Gastroesophageal sphincter (tissue), 4 donors: ENCODE data around the gene CENPO. TPM values are rescaled to one million over a fixed set of nuclear protein-coding genes. Genes with fewer than 3 reads are reported as not detected.

Experiments
- ATAC-seq: fragments of 150-250 bp; one replicate; pipeline ENCODE4 v1.9.1; 2016; ENCODE audit warnings: mild to moderate bottlenecking, moderate library complexity
- H3K27ac ChIP-seq, 4 donors: fragments of 200-600 bp; sonication (generic) in 3 of 4; 1 replicate in 3 of 4; 2 replicates in 1 of 4; pipeline ENCODE4 v1.5.1; 2016 to 2019
- H3K27me3 ChIP-seq: fragments of 200-600 bp; sonication (generic); one replicate; pipeline ENCODE4 v1.5.1; 2019
- H3K36me3 ChIP-seq, 2 donors: fragments of 200-600 bp; sonication (generic); one replicate each; pipeline ENCODE4 v1.5.1; 2019; ENCODE audit warnings: control low read depth in 1 of 2
- H3K4me1 ChIP-seq, 3 donors: fragments of 200-600 bp; sonication (generic); 1 replicate in 2 of 3; 2 replicates in 1 of 3; pipeline ENCODE4 v1.5.1; 2016 to 2019; ENCODE audit warnings: control low read depth in 2 of 3
- H3K4me3 ChIP-seq, 2 donors: fragments of 200-600 bp; sonication (generic); one replicate each; pipeline ENCODE4 v1.5.1; 2019; ENCODE audit warnings: mild to moderate bottlenecking in 1 of 2, moderate library complexity in 1 of 2
- H3K9me3 ChIP-seq, 3 donors: fragments of 200-600 bp; sonication (generic); one replicate each; pipeline ENCODE4 v1.5.1; 2017 to 2019; ENCODE audit warnings: control low read depth in 2 of 3
- EP300 ChIP-seq: sonication (generic); formaldehyde crosslinking; IDR thresholded peaks from one replicate; pipeline ENCODE4 v1.6.1; 2017; ENCODE audit warnings: antibody characterized with exemption, mild to moderate bottlenecking
- POLR2A ChIP-seq, 2 donors: fragments of 450-650 bp; IDR thresholded peaks; one replicate each; pipeline ENCODE4 v1.6.1; 2017; ENCODE audit warnings: antibody characterized with exemption in 2 of 2, mild to moderate bottlenecking in 2 of 2, moderate library complexity in 1 of 2
- POLR2AphosphoS5 ChIP-seq: sonication (generic); formaldehyde crosslinking; IDR thresholded peaks from one replicate; pipeline ENCODE4 v1.6.1; 2017; ENCODE audit warnings: antibody characterized with exemption
- WGBS, 2 donors: methylation state at CpG; one replicate each; pipeline ENCODE4 v1.1.5; 2018; ENCODE audit warnings: low coverage in 1 of 2; 5-methylcytosine and 5-hydroxymethylcytosine counted together
- total RNA-seq, 4 donors: library from RNA; depleted of rRNA; stranded (reverse); fragments of >200 nt; gene quantifications; one replicate each; pipeline ENCODE4 v1.1.0, GENCODE V29; 2016
- TF ChIP-seq, protein P1 (sequence below), 4 experiments: fragments of 200-600 bp in 2 of 4; fragments of 450-650 bp in 2 of 4; sonication (generic) in 1 of 4; IDR thresholded peaks; one replicate each; pipeline ENCODE4 v1.5.1; 2017 to 2019; ENCODE audit warnings: antibody characterized with exemption in 4 of 4, mild to moderate bottlenecking in 2 of 4, moderate library complexity in 2 of 4

Gene CENPO
- total RNA-seq, 4 donors from 2014 or later, result 0.31 to 3.8 (median 2.8) TPM

DNA sequence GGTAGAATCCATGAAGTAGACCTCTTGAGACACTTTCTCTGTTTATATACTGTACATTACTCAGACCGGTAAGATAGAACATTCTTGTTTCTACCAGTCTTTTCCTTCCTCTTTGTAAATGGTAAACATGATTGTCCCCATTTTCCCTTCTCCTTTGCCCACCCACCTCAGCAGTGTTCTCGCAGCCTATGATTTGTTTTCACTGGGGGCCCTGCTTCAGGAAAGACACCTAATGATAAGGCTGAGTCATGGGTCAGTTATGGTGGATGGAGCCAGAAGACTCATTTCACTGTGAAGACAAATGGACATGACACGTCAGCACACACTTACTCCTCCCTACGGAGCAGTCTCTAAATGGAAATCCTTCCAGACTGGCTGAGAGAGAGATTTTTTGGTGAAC lies 23.7 kb downstream of the CENPO start:
- Histone ChIP-seq H3K27me3 (no peaks in the 10 kb centered on the region), H3K27ac (no peak overlapping the region), H3K9me3 (no peaks in the 10 kb centered on the region), H3K4me3 (no peak overlapping the region), H3K4me1 (no peaks in the 10 kb centered on the region), H3K36me3 (peaks cover 0 to 51% of the 10 kb centered on the region in 2 donors)
- peak; percentile 69 for ATAC-seq
- 19 to 20% methylated on average over 1 to 4 of the region's 4 CpGs for WGBS, 2 donors
- TF ChIP-seq EP300, result no peak
- TF ChIP-seq, protein P1, sequence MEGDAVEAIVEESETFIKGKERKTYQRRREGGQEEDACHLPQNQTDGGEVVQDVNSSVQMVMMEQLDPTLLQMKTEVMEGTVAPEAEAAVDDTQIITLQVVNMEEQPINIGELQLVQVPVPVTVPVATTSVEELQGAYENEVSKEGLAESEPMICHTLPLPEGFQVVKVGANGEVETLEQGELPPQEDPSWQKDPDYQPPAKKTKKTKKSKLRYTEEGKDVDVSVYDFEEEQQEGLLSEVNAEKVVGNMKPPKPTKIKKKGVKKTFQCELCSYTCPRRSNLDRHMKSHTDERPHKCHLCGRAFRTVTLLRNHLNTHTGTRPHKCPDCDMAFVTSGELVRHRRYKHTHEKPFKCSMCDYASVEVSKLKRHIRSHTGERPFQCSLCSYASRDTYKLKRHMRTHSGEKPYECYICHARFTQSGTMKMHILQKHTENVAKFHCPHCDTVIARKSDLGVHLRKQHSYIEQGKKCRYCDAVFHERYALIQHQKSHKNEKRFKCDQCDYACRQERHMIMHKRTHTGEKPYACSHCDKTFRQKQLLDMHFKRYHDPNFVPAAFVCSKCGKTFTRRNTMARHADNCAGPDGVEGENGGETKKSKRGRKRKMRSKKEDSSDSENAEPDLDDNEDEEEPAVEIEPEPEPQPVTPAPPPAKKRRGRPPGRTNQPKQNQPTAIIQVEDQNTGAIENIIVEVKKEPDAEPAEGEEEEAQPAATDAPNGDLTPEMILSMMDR (IDR thresholded peaks at IDR 0.05), result no peak
- no peak for TF ChIP-seq POLR2AphosphoS5
- TF ChIP-seq POLR2A (IDR thresholded peaks at IDR 0.05), result no peak

DNA sequence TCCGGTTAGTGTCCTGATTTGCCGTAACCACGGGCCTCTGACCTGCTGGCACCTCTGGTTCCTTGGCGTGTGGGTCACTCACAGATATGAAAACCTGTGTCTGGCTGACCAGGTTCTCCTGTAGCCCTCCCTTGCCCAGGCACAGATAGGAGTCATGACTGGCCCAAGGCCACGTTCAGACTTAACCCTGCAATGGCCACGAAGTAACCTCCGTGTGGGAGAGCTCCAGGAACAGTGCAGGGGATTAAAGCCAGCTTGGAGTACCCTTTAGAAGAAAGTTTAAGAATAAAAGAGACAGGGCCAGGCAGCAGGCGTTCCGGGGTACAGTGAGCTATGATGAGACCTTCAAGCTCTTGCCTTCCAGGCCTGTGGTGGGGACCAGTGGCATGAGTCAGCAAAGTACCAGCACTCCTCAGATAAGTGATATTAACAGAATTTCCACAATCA lies 25.5 kb downstream of the CENPO start:
- Histone ChIP-seq H3K36me3 (peaks cover 0 to 67% of the 10 kb centered on the region in 2 donors), H3K27me3 (no peaks in the 10 kb centered on the region), H3K4me1 (no peaks in the 10 kb centered on the region), H3K27ac (no peak overlapping the region), H3K4me3 (no peak overlapping the region), H3K9me3 (no peaks in the 10 kb centered on the region)
- no peak for TF ChIP-seq POLR2AphosphoS5
- WGBS, 2 donors, result 67% methylated on average over 6 of the region's 9 CpGs; no CpG with 5 or more reads in 1 of the 2 donors
- ATAC-seq, result no peak

DNA sequence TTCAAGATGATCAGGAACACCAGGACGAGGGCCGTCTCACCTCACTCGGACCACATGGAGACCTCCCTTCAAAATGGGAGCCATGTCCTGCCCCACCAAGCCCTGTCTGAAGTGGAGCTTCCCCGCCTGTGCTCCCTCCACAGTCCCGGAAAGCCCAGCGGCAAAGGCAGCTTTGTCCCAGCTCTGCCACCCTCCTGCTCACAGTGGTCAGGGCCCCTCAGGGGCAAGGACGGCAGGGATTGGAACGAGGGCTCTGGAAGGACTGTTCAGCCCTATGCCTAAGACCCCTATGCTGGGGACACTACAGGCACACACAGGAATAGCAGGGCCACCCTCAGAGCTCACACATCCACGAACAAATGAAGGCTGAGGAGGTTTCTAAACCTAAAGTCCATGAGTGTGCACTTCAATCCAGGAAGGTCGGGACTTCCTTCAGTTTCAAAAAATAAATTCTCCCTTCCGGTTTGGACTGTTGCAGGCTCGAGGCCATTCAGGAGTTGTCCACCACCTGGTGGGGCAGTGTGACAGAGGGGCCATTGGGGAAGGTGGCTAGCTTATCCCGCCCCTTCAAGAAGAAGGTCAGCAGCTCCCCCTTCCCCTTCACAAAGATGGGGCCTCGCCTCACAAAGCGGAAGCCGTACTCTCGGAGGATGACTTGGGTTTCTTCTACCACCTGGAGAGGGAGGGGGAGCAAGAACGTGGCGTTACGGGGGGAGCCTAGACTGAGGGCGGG lies 26.4 kb downstream of the CENPO start:
- Histone ChIP-seq H3K27ac (no peak overlapping the region), H3K4me1 (no peaks in the 10 kb centered on the region), H3K9me3 (no peaks in the 10 kb centered on the region), H3K4me3 (no peak overlapping the region), H3K27me3 (no peaks in the 10 kb centered on the region), H3K36me3 (peaks cover 0 to 73% of the 10 kb centered on the region in 2 donors)
- no peak for TF ChIP-seq POLR2AphosphoS5
- no peak for TF ChIP-seq POLR2A (IDR thresholded peaks at IDR 0.05)
- TF ChIP-seq, protein P1 (IDR thresholded peaks at IDR 0.05), result no peak
- TF ChIP-seq EP300, result no peak
- WGBS, 2 donors, result 72 to 75% methylated on average over 3 to 5 of the region's 21 CpGs
- no peak for ATAC-seq

DNA sequence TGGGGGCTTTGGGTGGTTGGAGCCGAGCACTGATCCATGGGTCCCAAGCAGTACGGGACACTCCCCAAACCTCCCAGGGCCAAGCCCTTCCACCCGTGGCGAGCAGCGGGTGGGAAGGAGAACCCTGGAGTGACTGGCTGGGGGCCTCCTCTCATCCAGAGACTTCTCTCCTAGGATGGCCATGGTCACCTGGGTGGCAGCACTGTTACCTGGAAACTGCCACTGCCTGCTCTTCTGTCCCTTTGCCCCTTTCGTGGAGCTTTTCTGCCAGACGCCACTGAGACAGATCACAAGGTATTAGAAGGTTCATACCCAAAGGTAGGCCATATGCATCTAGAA lies 26.9 kb downstream of the CENPO start:
- ATAC-seq, result no peak
- no peak overlapping the region for H3K4me3 ChIP-seq
- no peak for TF ChIP-seq POLR2AphosphoS5
- TF ChIP-seq EP300, result no peak
- no peak for TF ChIP-seq POLR2A (IDR thresholded peaks at IDR 0.05)
- TF ChIP-seq, protein P1 (IDR thresholded peaks at IDR 0.05), result no peak
- H3K27ac ChIP-seq, result no peak overlapping the region
- no peaks in the 10 kb centered on the region for H3K4me1 ChIP-seq
- no peaks in the 10 kb centered on the region for H3K9me3 ChIP-seq
- H3K27me3 ChIP-seq, result no peaks in the 10 kb centered on the region
- H3K36me3 ChIP-seq, result peaks cover 0 to 73% of the 10 kb centered on the region in 2 donors
- 50 to 100% methylated on average over 1 to 2 of the region's 7 CpGs for WGBS, 2 donors

DNA sequence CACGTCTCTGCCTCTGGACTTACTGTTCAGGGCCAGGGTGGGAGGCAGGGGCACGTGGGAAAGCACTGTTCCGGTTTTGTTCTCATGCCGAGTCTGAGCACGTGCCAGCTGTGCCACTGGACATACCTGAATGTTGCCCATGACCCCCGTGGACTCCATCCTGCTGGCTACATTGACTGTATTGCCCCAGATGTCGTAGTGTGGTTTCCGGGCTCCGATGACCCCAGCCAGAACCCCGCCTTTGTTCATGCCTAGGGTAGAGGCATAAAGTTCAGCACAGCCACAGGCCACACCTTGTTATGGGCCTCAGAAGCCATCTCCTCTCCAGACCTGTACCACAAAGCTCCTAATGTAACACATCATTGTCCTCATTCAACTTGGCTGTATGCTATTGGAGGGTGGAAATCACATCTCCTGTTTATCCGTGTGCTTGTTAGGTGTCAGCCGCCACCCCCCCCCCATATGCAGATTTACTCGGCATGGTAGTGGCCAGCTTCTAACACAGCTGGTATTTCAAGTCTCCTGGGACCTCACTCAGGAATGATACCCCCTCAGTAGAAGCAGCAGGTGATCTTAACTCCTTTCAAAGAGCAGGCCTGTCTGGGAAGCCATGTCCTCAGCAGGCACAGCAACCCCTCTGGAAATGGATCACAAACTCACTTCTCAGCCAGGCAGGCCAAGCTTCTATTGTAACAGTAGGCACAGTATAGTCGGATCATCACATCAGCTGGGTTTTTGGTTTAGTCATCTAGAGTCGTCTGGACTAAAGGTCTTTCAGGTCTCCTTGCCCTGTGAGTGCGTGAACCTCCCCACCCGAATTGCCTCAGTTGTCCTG lies 27.6 kb downstream of the CENPO start:
- Histone ChIP-seq H3K4me1 (no peaks in the 10 kb centered on the region), H3K4me3 (no peak overlapping the region), H3K27ac (no peak overlapping the region), H3K36me3 (peaks cover 0 to 68% of the 10 kb centered on the region in 2 donors), H3K27me3 (no peaks in the 10 kb centered on the region), H3K9me3 (no peaks in the 10 kb centered on the region)
- 92 to 100% methylated on average over 1 to 2 of the region's 17 CpGs for WGBS, 2 donors
- TF ChIP-seq POLR2AphosphoS5 (no peak), POLR2A (IDR thresholded peaks at IDR 0.05) (no peak), EP300 (no peak)
- TF ChIP-seq, protein P1 (IDR thresholded peaks at IDR 0.05), result no peak
- ATAC-seq, result no peak
